PC-3 (cell line): ENCODE data around the gene FAM221B. TPM values are rescaled to one million over a fixed set of nuclear protein-coding genes. Genes with fewer than 3 reads are reported as not detected.

Source experiments
- ATAC-seq: fragments of 200-7000 bp; cut with Tn5 transposase; 2 replicates; pipeline ENCODE4 v1.9.1; 2020; ENCODE audit warnings: mild to moderate bottlenecking, moderate library complexity
- BruUV-seq: library from RNA; stranded (reverse); fragments of 400-500 nt; replicated peaks from 2 replicates; lab custom pipeline; 2021; lab: Mats Ljungman, UMichigan
- CTCF ChIA-PET: fragments of 300-600 bp; sonication (Branson Sonifier 250); formaldehyde crosslinking; loops from one replicate; lab custom pipeline; 2022; ENCODE audit warnings: antibody characterized with exemption; lab: Charles Lee
- POLR2A ChIA-PET: fragments of 300-600 bp; sonication (Branson Sonifier 250); formaldehyde crosslinking; loops from one replicate; lab custom pipeline; 2022; ENCODE audit warnings: antibody characterized with exemption; ENCODE audit not compliant: unreplicated experiment; lab: Charles Lee
- DNase-seq: peaks from one replicate; pipeline ENCODE4 v3.0.0-alpha.2; 2015
- H2AFZ ChIP-seq: fragments of 300-600 bp; sonication (generic); 2 replicates; pipeline ENCODE4 v1.6.0; 2016; ENCODE audit warnings: antibody characterized with exemption, low read length
- H3F3A ChIP-seq: fragments of 300-600 bp; sonication (generic); one replicate; pipeline ENCODE4 v1.6.0; 2017; ENCODE audit warnings: antibody characterized with exemption, low read length, control low read depth, mild to moderate bottlenecking; ENCODE audit not compliant: unreplicated experiment
- H3K27ac ChIP-seq: fragments of 300-600 bp; sonication (generic); 2 replicates; pipeline ENCODE4 v1.5.1; 2016; ENCODE audit warnings: mild to moderate bottlenecking, low read length
- H3K27me3 ChIP-seq: fragments of 300-600 bp; sonication (generic); 2 replicates; pipeline ENCODE4 v1.6.1; 2016; ENCODE audit warnings: low read length, mixed read lengths
- H3K36me3 ChIP-seq: fragments of 300-600 bp; sonication (generic); 2 replicates; pipeline ENCODE4 v1.6.1; 2016; ENCODE audit warnings: low read depth, mixed run types, low read length, mixed read lengths
- H3K4me1 ChIP-seq: fragments of 300-600 bp; sonication (generic); 2 replicates; pipeline ENCODE4 v1.5.1; 2016; ENCODE audit warnings: low read length; ENCODE audit not compliant: insufficient read depth
- H3K4me2 ChIP-seq: fragments of 300-600 bp; sonication (generic); 2 replicates; pipeline ENCODE4 v1.6.0; 2016; ENCODE audit warnings: low read length
- H3K4me3 ChIP-seq: fragments of 300-600 bp; sonication (generic); 2 replicates; pipeline ENCODE4 v1.5.1; 2016; ENCODE audit warnings: mild to moderate bottlenecking, low read length, mixed read lengths
- H3K79me2 ChIP-seq: fragments of 300-600 bp; sonication (generic); 2 replicates; pipeline ENCODE4 v1.6.1; 2017; ENCODE audit warnings: low read length, mixed read lengths
- H3K9ac ChIP-seq: fragments of 300-600 bp; sonication (generic); 2 replicates; pipeline ENCODE4 v1.6.0; 2016; ENCODE audit warnings: mild to moderate bottlenecking, low read length
- H3K9me2 ChIP-seq: fragments of 300-600 bp; sonication (generic); replicated peaks from 2 replicates; pipeline ENCODE4 v1.6.1; 2016; ENCODE audit warnings: mixed run types, low read length, mixed read lengths
- H3K9me3 ChIP-seq: fragments of 300-600 bp; sonication (generic); 2 replicates; pipeline ENCODE4 v1.6.1; 2016; ENCODE audit warnings: low read length, mixed read lengths
- H4K20me1 ChIP-seq: fragments of 300-600 bp; sonication (generic); 2 replicates; pipeline ENCODE4 v1.6.1; 2016; ENCODE audit warnings: low read length, mixed read lengths
- EZH2 ChIP-seq: fragments of 300-600 bp; sonication (generic); IDR thresholded peaks from one replicate; pipeline ENCODE4 v1.6.1; 2017; ENCODE audit warnings: antibody characterized with exemption, mild to moderate bottlenecking, low read length; ENCODE audit not compliant: unreplicated experiment
- EZH2phosphoT487 ChIP-seq: fragments of 300-600 bp; sonication (generic); IDR thresholded peaks from 2 replicates; pipeline ENCODE4 v1.6.1; 2018; ENCODE audit warnings: mild to moderate bottlenecking, antibody characterized with exemption, low read length, borderline replicate concordance
- intact Hi-C: fragments of 100-400 bp; cut with micrococcal nuclease; formaldehyde crosslinking; loops from 2 replicates; pipeline ENCODE4 v1.9.0; 2023
- total RNA-seq: library from RNA; depleted of rRNA; stranded (reverse); fragments of >200 nt; gene quantifications from 2 replicates; pipeline ENCODE4 v1.2.3, GENCODE V29; 2014
- TF ChIP-seq, protein P1 (sequence below): fragments of 300-600 bp; sonication (generic); conservative IDR thresholded peaks from 2 replicates; pipeline ENCODE4 v1.5.1; 2017; ENCODE audit warnings: antibody characterized with exemption, low read depth, mild to moderate bottlenecking, low read length

FAM221B gene
- total RNA-seq, 1 experiment from 2014 or later: not detected

DNA sequence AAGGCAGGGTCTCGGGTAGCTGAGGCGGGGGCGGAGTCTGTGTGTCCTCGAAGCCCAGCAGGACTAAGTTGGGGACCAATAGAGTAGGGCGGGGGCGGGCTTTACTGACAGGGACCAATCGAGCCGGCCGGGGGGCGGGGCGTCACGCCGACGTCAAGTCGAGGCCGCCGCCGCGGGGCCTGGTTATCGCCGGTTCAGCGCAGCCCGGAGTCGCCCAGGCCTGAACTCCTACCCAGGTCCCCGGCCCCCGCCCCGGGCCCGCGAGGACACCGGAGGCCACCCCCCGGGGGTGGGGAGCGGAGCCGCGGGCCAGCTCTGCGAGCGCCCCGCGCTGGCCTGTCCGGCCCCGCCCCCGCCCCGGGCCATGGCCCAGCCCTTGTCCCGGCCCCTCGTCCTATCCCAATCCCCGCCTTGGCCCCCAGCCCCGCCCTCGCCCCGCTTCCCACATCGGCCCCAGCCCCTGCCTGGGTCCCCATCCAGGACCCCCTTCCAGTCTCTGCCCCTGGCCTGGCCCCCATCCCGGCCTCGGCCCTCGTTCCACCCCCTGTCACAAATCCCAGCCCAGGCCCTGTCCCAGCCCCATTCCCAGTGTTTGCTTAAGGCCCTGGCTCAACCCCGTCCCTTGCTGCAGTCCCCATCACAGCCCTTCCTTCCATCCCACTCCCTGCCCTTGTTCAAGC is 692 bp upstream of the FAM221B start, which contains the start of gene TMEM8B:
TSS of gene TMEM8B (plus strand) at position 145 of the 680 bp plus-strand sequence. CDS start at position 365, 220 bp downstream.
- H3K4me3 ChIP-seq: peak within 1 kb of the TSS; percentile 86
- no peaks in the 10 kb centered on the region for H4K20me1 ChIP-seq
- intact Hi-C loops: loop anchor here (10.0 kb wide), 1 partner anchor 54 kb away; no protein-coding TSS in a partner anchor
- peak within 1 kb of the TSS; percentile 62 for H3K9ac ChIP-seq
- peak within 1 kb of the TSS; percentile 97 for H2AFZ ChIP-seq
- H3K27ac ChIP-seq: no peak within 1 kb of the TSS
- H3K9me2 ChIP-seq: no peaks in the 10 kb centered on the region
- no peaks in the 10 kb centered on the region for H3K36me3 ChIP-seq
- H3K4me1 ChIP-seq: peaks cover 29% of the 10 kb centered on the region
- no peaks in the 10 kb centered on the region for H3K27me3 ChIP-seq
- POLR2A ChIA-PET: no interaction called here
- peak; percentile 73 for DNase-seq
- no peaks in the 10 kb centered on the region for H3F3A ChIP-seq
- TF ChIP-seq, protein P1, sequence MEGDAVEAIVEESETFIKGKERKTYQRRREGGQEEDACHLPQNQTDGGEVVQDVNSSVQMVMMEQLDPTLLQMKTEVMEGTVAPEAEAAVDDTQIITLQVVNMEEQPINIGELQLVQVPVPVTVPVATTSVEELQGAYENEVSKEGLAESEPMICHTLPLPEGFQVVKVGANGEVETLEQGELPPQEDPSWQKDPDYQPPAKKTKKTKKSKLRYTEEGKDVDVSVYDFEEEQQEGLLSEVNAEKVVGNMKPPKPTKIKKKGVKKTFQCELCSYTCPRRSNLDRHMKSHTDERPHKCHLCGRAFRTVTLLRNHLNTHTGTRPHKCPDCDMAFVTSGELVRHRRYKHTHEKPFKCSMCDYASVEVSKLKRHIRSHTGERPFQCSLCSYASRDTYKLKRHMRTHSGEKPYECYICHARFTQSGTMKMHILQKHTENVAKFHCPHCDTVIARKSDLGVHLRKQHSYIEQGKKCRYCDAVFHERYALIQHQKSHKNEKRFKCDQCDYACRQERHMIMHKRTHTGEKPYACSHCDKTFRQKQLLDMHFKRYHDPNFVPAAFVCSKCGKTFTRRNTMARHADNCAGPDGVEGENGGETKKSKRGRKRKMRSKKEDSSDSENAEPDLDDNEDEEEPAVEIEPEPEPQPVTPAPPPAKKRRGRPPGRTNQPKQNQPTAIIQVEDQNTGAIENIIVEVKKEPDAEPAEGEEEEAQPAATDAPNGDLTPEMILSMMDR: no peak
- CTCF ChIA-PET: interaction anchor here (0.6 kb wide), 1 partner anchor 53 kb away, joined by 5 read pairs; no protein-coding TSS in a partner anchor
- peak within 1 kb of the TSS; percentile 96 for H3K4me2 ChIP-seq
- no peaks in the 10 kb centered on the region for H3K79me2 ChIP-seq
- no peaks in the 10 kb centered on the region for H3K9me3 ChIP-seq
- ATAC-seq: peak; percentile 82
- no TSS peak for BruUV-seq

DNA sequence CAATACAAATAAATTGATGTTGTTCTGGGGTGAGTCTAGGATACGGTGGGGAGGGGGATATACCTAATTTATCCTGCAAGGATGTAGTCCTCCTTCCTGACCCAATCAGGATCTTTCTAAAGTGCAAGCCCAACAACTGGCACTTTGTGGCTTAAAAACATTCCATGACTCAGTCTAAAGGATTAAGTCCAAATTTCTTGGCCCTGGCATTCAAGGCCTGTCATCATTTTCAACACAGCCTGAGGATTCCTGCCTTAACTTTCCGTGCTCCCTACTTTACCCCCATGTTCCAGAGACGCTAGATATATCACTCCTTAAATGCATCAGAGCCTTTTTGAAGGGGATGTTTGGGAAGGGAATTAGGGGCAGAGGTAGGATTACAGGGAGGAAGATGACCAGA is 1.0 kb downstream of the FAM221B start:
- Histone ChIP-seq H3K4me2 (no peak overlapping the region), H3K4me3 (no peak overlapping the region), H3K27ac (no peak overlapping the region), H3K9me2 (no peaks in the 10 kb centered on the region), H3K9me3 (no peaks in the 10 kb centered on the region), H3K4me1 (peaks cover 11% of the 10 kb centered on the region), H3K9ac (no peak overlapping the region), H3K79me2 (no peaks in the 10 kb centered on the region), H4K20me1 (no peaks in the 10 kb centered on the region), H3K36me3 (no peaks in the 10 kb centered on the region), H2AFZ (no peak overlapping the region), H3K27me3 (no peaks in the 10 kb centered on the region), H3F3A (no peaks in the 10 kb centered on the region)
- no peak for ATAC-seq
- BruUV-seq: no TSS peak
- DNase-seq: peak; percentile 12
- TF ChIP-seq EZH2phosphoT487: no peak
- TF ChIP-seq EZH2: no peak
- TF ChIP-seq, protein P1: no peak
- CTCF ChIA-PET: interaction anchor here (0.7 to 1.8 kb wide), 2 partner anchors 38 to 88 kb away, joined by 6 to 41 read pairs; no protein-coding TSS in a partner anchor
- POLR2A ChIA-PET: no interaction called here
- intact Hi-C loops: loop anchor here (10.0 kb wide), 1 partner anchor 53 kb away; no protein-coding TSS in a partner anchor
